Anterior cingulate cortex (tissue), 58 donors: ENCODE measurements around the gene KCNMA1.
"Not testable (repeated sequence)": the region's sequence is repeated elsewhere in the genome, so short reads cannot be mapped to it uniquely, and the experiment has no call there.

Experiments used
- DNase-seq, 58 donors: peaks; one replicate each; lab custom pipeline; 2025; lab: John Stamatoyannopoulos, UW

The KCNMA1 gene

DNA sequence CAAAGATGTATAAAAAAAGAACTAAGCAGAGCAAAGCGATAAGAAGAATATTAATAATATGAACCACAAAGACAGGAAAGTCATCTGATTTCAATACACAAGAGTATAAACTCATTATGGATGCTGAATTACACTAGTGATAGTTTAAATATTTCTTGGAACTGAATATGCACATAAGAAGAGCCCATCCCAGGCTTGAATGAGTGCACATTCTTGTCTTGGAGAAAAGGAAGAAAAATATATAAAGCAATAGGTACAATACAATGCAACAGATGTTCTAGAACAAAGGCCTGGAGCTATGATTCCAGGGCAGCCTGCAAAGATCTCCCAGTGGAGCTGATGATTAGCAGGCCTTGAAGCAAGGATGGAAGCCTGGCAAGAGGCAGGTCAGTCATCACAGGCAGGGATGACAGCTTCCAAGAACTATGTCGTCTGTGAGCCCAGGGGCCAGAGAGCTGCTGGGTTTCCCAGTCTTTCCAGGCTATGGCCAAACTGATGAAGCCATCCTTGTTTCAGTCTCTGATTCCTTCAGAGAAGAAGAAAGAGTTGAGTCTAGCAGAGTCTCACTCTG is 277.6 kb downstream of the KCNMA1 start:
- no peak for DNase-seq

GRCh38 chr10:77359287-77359691 is 278.3 kb downstream of the KCNMA1 start:
- peak in 16 of 58 donors; percentile 2 to 70 (median 28) for DNase-seq

DNA sequence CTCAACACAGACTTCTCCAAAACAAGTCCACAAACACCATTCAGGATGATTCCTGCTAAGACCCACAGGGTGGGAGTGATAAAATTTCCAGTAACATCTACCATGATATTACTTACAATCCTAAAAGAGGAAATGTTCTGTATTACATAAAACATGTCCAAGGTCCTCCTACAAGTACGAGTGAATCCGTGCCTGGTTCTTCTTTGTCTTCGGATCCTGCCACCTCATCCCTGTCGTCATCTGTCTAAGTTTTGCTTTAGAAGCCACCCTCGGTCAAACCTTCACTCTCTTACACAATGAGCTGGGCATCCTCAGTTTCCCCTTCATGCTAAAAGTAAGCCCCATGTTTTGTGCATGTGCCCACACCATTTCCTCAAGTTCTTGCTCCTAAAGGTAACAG is 279.0 kb downstream of the KCNMA1 start:
- DNase-seq, result peak in 1 of 58 donors; percentile 28

- DNase-seq, result no peak
Observed at GRCh38 chr10:77357611-77358310, 279.8 kb downstream of the KCNMA1 start.

GRCh38 chr10:77357185-77357584 is 280.4 kb downstream of the KCNMA1 start:
- DNase-seq, result no peak

DNA sequence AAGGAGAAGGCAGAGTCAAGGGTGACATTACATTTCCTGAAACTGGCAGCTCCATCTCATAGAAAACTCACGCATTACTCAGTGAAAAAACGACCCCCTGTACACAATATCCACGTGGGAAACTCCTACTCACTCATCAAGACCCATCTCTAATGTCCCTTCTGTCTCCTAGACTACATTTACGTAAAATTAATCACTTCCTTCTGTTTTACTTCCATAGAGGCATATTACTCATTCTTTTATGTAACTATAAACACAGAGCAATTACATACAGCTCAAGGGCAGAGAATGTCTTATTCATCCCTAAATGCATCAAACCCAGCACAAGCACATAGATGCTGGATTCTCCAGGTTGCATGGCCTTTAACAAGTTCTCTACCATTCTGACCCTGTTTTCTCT is 281.8 kb downstream of the KCNMA1 start:
- DNase-seq, result no peak

- no peak for DNase-seq
Observed at GRCh38 chr10:77351386-77351785, 286.2 kb downstream of the KCNMA1 start.

GRCh38 chr10:77350711-77351119 is 286.9 kb downstream of the KCNMA1 start:
- peak in 3 of 58 donors; percentile 7 to 22 (median 13) for DNase-seq

DNA sequence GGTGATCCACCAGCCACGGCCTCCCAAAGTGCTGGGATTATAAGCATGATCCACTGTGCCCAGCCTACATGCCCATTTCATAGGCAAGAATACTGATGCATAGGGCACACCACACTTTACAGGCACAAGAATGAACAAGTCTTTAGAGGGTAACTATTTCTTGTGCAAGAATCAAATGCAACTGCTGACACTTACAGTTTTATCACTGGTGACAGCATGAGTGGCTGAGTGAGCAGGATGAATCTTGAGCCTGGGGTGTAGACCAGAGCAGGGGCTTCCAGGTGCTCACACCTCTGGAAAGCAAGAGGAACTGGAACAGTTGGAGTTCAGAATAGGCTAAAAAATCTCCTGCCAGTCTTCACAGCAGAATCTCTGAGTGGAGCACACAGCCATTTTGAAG is 287.5 kb downstream of the KCNMA1 start:
- no peak for DNase-seq

GRCh38 chr10:77349226-77349625 is 288.4 kb downstream of the KCNMA1 start:
- DNase-seq, result no peak

GRCh38 chr10:77348751-77349150 is 288.9 kb downstream of the KCNMA1 start:
- no peak for DNase-seq

- DNase-seq, result no peak
Observed at GRCh38 chr10:77348082-77348481, 289.5 kb downstream of the KCNMA1 start.

DNA sequence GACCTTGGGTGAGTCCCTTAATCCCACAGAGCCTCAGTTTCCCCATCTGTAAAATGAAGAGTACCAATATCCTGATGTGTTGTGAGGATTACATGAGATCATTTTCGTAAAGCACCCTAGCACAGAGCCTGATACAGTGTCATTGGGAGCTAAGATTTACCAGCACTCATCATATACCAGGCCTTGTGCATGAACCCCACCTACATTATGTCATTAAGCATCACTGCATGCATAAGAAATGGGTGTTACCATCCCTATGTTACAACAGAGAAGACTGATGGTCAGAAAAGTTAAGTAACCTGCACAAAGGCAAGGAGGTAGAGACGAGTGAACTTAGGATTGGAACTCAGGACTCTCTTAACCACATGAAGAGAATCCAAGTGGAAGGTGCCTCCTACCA is 290.6 kb downstream of the KCNMA1 start:
- no peak for DNase-seq

DNA sequence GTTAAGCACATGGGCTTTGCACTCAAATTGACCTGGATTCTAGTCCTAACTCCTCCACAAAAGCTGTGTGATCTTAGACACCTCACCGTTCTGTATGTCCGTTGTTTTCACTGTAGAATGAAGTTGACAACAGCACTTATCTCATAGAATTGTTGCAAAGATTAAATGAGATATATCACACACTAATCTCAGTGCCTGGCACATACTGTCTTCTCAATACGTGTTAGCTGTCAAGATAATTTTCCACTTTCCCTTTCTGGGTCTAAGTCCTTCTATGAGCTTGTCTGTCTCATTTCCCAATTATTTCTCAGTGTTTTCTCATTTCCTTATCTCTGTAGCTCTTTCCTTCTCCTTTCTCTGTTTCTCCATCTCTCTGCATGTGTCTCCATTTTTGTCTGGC is 296.6 kb downstream of the KCNMA1 start:
- DNase-seq, result no peak

- not testable (repeated sequence) for DNase-seq
Observed at GRCh38 chr10:77339872-77340271, 297.7 kb downstream of the KCNMA1 start.

DNA sequence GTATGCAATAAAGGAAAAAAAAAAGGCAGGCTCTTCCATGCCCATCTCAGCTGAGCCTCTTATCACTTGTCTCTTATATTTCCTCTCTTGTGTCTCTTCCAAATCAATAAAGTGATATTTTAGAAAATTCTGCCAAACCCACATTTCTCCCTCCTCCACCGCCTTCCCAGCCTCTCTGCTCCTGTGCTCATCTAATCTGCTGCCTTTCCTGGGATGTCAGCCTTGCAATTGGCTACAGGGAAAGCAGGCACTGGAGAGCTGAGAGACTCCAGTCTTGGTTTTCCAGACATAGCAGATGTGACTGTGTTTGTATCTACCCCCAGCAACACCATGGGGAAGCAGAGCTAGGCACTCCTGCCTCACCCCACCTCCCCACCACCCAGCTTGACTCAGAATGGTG is 298.4 kb downstream of the KCNMA1 start:
- DNase-seq, result peak in 8 of 58 donors; percentile 3 to 56 (median 25)

- peak in 13 of 58 donors; percentile 7 to 65 (median 31) for DNase-seq
Observed at GRCh38 chr10:77338143-77338542, 299.5 kb downstream of the KCNMA1 start.

- DNase-seq, result no peak
Observed at GRCh38 chr10:77334501-77334900, 303.1 kb downstream of the KCNMA1 start.

- peak in 2 of 58 donors; percentile 6 to 7 for DNase-seq
Observed at GRCh38 chr10:77333610-77334340, 303.8 kb downstream of the KCNMA1 start.

GRCh38 chr10:77332256-77332655 is 305.4 kb downstream of the KCNMA1 start:
- DNase-seq, result peak in 8 of 58 donors; percentile 7 to 71 (median 18)

GRCh38 chr10:77328272-77328816 is 309.3 kb downstream of the KCNMA1 start:
- no peak for DNase-seq
